Measurements from ENCODE around the gene RERE.

Gene RERE

GRCh38 chr1:8477166-8477982 is 340.1 kb downstream of the RERE start:
- no peak for DNase-seq (ENCODE audit: low read depth in 2 of 2)

DNA sequence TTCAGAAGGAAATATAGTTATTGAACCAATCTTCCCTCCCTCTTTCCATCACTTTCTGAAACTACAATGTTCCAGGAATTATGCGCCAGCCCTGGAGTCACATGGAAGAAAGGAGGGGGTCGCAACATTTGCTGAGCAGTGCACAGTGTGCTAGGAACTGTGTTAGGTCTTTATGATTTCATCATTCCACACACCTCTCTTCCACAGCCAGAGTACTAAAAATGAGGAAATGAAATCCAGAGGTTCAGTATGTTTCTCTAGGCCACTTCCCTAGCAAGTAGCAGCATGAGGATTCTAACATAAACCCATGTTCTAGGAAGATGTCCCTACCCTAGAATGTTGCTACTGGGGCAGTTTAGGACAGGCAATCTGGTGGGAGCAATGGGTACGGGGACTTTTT is 341.4 kb downstream of the RERE start:
- no peak for DNase-seq (ENCODE audit: low read depth in 2 of 2)

DNA sequence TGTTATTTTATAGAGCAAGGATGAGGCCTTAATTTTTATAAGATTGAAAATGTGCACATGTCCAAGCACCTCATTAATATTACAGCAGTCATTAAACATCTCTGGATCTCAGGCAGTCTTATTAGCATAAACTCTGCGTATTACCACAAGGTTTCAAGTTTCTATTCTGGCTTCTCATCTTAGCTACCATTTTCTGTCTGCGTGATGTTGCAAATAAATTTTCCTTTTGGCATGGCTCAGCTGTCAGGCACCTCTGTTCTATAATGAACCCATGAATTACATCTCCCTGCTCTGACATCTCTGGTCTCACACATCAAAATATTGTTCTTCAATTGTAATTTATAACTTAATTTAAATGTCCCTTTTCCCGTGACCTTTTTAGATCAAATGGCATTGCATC is 343.1 kb downstream of the RERE start:
- no peak for DNase-seq (ENCODE audit: low read depth in 2 of 2)

DNA sequence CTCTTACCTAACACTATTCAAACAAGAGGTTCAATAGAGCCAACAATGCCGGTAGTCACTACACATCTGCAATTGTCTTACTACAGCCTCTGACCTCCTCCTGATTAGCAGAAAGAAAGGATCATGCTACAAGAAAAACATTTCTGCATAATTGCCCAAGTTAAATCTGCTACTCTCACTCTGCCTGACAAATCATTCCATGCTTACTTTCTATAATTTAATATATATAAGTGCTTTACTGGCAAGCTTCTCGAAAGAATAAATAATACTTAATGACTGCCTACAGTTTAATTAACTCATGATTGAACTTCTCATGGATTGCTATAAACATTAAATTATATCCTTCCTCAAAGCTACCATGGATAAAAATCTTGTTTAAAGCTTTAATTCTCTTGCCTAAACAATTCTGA is 343.5 kb downstream of the RERE start:
- DNase-seq (ENCODE audit: low read depth in 2 of 2), result no peak

GRCh38 chr1:8473121-8473875 is 344.1 kb downstream of the RERE start:
- no peak for DNase-seq (ENCODE audit: low read depth in 2 of 2)

- DNase-seq (ENCODE audit: low read depth in 2 of 2), result peak; percentile 13 to 30
Observed at GRCh38 chr1:8472668-8473067, 344.8 kb downstream of the RERE start.

DNA sequence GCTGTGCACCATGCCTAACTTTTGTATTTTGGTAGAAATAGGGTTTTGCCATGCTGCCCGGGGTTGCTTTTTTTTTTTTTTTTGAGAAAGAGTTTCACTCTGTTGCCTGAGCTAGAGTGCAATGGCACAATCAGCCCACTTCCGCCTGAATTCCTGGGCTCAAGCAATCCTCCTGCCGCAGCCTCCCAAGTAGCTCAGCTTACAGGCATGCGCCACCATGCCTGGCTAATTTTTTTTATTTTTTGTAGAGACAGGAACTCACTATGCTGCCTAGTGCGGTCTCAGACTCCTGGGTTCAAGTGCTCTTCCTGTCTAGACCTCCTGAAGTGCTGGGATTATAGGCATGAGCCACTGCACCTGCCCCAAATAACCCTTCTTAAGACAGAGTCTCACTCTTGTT is 346.0 kb downstream of the RERE start:
- DNase-seq (ENCODE audit: low read depth in 2 of 2), result no peak

- DNase-seq (ENCODE audit: low read depth in 2 of 2), result no peak
Observed at GRCh38 chr1:8468751-8469150, 348.7 kb downstream of the RERE start.

GRCh38 chr1:8467308-8467707 is 350.1 kb downstream of the RERE start:
- DNase-seq (ENCODE audit: low read depth in 2 of 2), result no peak

DNA sequence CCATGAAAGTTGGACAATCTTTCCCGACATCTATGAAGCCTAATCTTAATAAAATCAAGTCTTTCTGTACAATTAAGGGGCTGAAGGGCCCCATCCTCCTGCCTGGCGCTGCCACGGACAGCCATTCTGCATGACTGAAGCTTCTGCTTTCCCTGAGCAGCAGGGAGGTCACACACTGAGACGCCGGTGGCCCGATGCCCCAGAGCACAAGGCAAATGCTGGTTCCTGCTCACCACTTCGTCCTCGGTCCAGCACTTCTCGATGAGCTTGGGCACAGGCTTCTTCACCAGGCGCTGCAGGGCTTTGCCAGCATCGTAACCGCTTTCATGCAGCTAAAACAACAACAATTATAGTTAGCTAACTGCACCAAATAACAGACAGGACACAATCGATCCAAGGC is 351.7 kb downstream of the RERE start:
- DNase-seq (ENCODE audit: low read depth in 2 of 2), result no peak

GRCh38 chr1:8465013-8465412 is 352.4 kb downstream of the RERE start:
- DNase-seq (ENCODE audit: low read depth in 2 of 2), result no peak

GRCh38 chr1:8464377-8464776 is 353.1 kb downstream of the RERE start:
- no peak for DNase-seq (ENCODE audit: low read depth in 2 of 2)

GRCh38 chr1:8463144-8463927 is 354.1 kb downstream of the RERE start:
- DNase-seq (ENCODE audit: low read depth in 2 of 2), result no peak

GRCh38 chr1:8462371-8462892 is 355.0 kb downstream of the RERE start:
- DNase-seq (ENCODE audit: low read depth in 2 of 2), result no peak

GRCh38 chr1:8461351-8462110 is 355.9 kb downstream of the RERE start:
- no peak for DNase-seq (ENCODE audit: low read depth in 2 of 2)

DNA sequence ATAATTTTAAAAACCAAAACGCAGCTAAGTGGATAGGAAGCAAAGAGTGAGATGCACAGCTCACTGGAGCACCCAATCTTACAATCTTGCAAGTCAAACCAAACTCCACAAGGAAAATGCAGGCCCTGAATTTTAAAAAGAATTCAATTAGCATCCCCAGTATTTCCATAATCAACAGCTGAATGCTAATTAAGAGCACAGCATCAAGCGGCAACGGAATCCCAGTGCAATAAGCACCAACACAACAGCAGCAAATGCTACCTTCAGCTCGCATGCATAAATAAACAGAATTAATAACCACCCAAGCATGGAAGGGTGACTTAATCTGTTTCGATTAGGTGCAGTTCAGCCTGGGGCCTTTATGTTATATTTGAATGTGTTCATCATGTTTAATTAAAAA is 356.7 kb downstream of the RERE start:
- no peak for DNase-seq (ENCODE audit: low read depth in 2 of 2)

DNA sequence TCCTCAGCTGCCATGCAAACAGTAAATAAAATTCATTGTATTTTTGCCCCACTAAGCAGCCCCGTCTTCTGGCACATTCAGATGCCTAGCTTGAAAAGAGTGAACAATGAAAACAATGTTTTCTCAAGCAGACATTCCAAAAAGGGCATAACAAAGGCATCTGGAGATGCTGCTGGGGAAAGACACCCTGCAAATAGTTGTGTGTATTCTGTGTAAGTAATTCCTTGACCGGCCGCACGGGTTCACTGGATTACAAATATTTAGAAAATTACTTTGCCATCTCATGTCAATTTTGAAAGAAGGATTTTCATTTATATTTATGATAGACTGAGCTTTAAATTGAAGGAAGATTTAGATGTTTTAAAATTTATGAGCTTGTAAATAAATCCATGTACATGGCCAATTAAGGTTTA is 357.3 kb downstream of the RERE start:
- DNase-seq (ENCODE audit: low read depth in 2 of 2), result no peak

DNA sequence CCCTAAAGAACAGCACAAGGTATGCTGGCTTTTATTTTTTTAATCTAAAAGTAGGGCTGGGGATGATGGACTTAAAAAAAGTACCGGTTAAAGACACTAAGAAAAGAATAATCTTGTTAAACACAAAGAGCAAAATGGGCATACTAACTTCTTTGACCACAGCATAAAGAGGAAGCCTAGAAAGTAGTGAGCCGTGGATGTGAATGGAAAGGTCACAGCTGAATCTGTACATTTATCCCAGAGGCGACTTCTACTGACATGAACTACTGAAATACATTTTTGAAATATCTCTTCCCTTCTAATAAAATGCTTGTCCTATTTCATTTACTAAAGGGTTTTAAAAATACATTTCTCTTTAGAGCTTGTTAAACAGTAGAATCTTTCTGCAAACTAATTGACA is 358.8 kb downstream of the RERE start:
- DNase-seq (ENCODE audit: low read depth in 2 of 2), result no peak

- no peak for DNase-seq (ENCODE audit: low read depth in 2 of 2)
Observed at GRCh38 chr1:8457760-8458381, 359.6 kb downstream of the RERE start.

- no peak for DNase-seq (ENCODE audit: low read depth in 2 of 2)
Observed at GRCh38 chr1:8456991-8457390, 360.4 kb downstream of the RERE start.

DNA sequence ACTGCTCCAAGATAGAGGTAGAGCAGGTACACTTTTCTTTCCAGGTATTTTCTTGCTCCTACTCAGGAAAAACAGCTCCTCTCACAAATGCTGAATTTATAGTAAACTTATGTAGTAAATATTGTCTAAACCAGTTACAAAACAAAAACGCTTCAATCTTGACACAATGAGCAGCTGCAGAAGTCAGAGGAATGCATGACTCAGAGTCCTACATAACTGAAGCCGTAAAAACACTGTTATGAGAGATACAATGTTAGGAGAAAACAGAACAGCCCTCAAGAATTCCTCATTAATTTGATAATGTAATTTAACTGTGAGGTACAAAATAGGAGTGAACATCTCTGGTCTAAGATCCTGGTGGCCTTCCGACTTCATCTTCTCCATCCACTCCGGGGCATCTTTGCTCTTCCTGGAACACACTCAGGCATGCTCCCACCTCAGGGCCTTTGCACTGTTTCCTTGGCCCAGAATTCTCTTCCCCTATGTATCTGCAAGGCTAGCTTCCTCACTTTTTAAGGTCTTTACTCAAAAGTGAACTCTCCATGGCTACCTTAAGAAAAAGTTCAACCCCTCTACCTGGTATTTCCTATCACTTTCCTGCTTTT is 361.0 kb downstream of the RERE start:
- no peak for DNase-seq (ENCODE audit: low read depth in 2 of 2)
